B cell (primary cell): Measurements from ENCODE around the gene ERAP2. TPM values are rescaled to one million over a fixed set of nuclear protein-coding genes. Genes with fewer than 3 reads are reported as not detected.

ENCODE experiments used
- ATAC-seq: fragments of 200-7000 bp; cut with Tn5 transposase; one replicate; pipeline ENCODE4 v1.10.0; 2021; ENCODE audit warnings: low read depth, mild to moderate bottlenecking, moderate number of reproducible peaks, moderate library complexity
- CTCF ChIA-PET: fragments of 350-600 bp; sonication (Branson Sonifier 250); formaldehyde crosslinking; loops from one replicate; lab custom pipeline; 2021; ENCODE audit warnings: antibody characterized with exemption, inconsistent platforms; lab: Charles Lee
- POLR2A ChIA-PET: fragments of 350-600 bp; sonication (Branson Sonifier 250); formaldehyde crosslinking; loops from one replicate; lab custom pipeline; 2021; ENCODE audit warnings: antibody characterized with exemption; lab: Charles Lee
- DNase-seq: peaks from one replicate; pipeline ENCODE4 v3.0.0; 2013
- H2AFZ ChIP-seq: 2 replicates; pipeline ENCODE4 v1.6.1; 2012; ENCODE audit warnings: mild to moderate bottlenecking, low read depth, low read length; ENCODE audit not compliant: insufficient read depth, poor library complexity, severe bottlenecking
- H3K27ac ChIP-seq, 2 donors: 1 replicate in 1 of 2; 2 replicates in 1 of 2; pipeline ENCODE4 v1.5.1; 2012 to 2013; ENCODE audit warnings: low read length in 2 of 2, mild to moderate bottlenecking in 2 of 2, moderate library complexity in 1 of 2
- H3K27me3 ChIP-seq, 4 experiments: fragments of 200-600 bp in 1 of 4; sonication (generic) in 1 of 4; replicated peaks in 1 of 4; 1 replicate in 2 of 4; 2 replicates in 2 of 4; pipeline versions ENCODE4 v1.6.1 to v1.7.0; 2013 to 2016; ENCODE audit warnings: low read length in 3 of 4, mild to moderate bottlenecking in 2 of 4, mixed read lengths in 1 of 4, moderate library complexity in 1 of 4; ENCODE audit not compliant: insufficient read depth in 4 of 4, control insufficient read depth in 3 of 4; ENCODE audit errors: control extremely low read depth in 1 of 4
- H3K36me3 ChIP-seq, 2 experiments: replicated peaks in 1 of 2; 1 replicate in 1 of 2; 2 replicates in 1 of 2; pipeline versions ENCODE4 v1.6.1 to v1.7.1; 2013; ENCODE audit warnings: low read length in 1 of 2; ENCODE audit not compliant: insufficient read depth in 2 of 2, control insufficient read depth in 1 of 2; ENCODE audit errors: control extremely low read depth in 1 of 2, extremely low read depth in 1 of 2
- H3K4me1 ChIP-seq, 2 donors: fragments of 200-600 bp in 1 of 2; sonication (generic) in 1 of 2; 1 replicate in 1 of 2; 2 replicates in 1 of 2; pipeline versions ENCODE4 v1.5.1 to v1.6.1; 2013 to 2017; ENCODE audit warnings: low read length in 2 of 2; ENCODE audit not compliant: control insufficient read depth in 2 of 2, insufficient read depth in 2 of 2
- H3K4me2 ChIP-seq: replicated peaks from 2 replicates; pipeline ENCODE3; 2012; ENCODE audit warnings: mild to moderate bottlenecking, low read depth, low read length; ENCODE audit not compliant: poor library complexity, severe bottlenecking
- H3K4me3 ChIP-seq, 5 experiments: fragments of 200-600 bp in 1 of 5; sonication (generic) in 1 of 5; 1 replicate in 3 of 5; 2 replicates in 2 of 5; pipeline versions ENCODE4 v1.5.1 to v1.7.0; 2011 to 2016; ENCODE audit warnings: low read length in 4 of 5, mild to moderate bottlenecking in 4 of 5, low read depth in 2 of 5, control low read depth in 1 of 5, moderate library complexity in 1 of 5; ENCODE audit not compliant: insufficient read depth in 1 of 5; ENCODE audit errors: control extremely low read depth in 1 of 5, extremely low read depth in 1 of 5
- H3K79me2 ChIP-seq: fragments of 200-600 bp; sonication (generic); one replicate; pipeline ENCODE4 v1.6.0; 2016; ENCODE audit warnings: low read length; ENCODE audit not compliant: control insufficient read depth, insufficient read depth
- H3K9ac ChIP-seq: fragments of 200-600 bp; sonication (generic); 2 replicates; pipeline ENCODE4 v1.6.1; 2017; ENCODE audit warnings: mild to moderate bottlenecking, low read length, moderate library complexity
- H3K9me3 ChIP-seq, 3 donors: one replicate each; pipeline versions ENCODE4 v1.6.1 to v1.7.1; 2013; ENCODE audit warnings: low read length in 2 of 3; ENCODE audit not compliant: control insufficient read depth in 2 of 3, insufficient read depth in 1 of 3; ENCODE audit errors: control extremely low read depth in 1 of 3
- H4K20me1 ChIP-seq: 2 replicates; pipeline ENCODE4 v1.6.0; 2012; ENCODE audit warnings: mild to moderate bottlenecking, low read length; ENCODE audit not compliant: insufficient read depth, control insufficient read depth, poor library complexity, severe bottlenecking
- H3K27ac Mint-ChIP-seq: one replicate; pipeline ENCODE4 v1.8.0; 2021; ENCODE audit warnings: mixed read lengths
- H3K27me3 Mint-ChIP-seq: one replicate; pipeline ENCODE4 v1.8.0; 2021; ENCODE audit warnings: mixed read lengths
- H3K4me1 Mint-ChIP-seq: one replicate; pipeline ENCODE4 v1.8.0; 2021; ENCODE audit warnings: mixed read lengths
- H3K4me3 Mint-ChIP-seq: one replicate; pipeline ENCODE4 v1.8.0; 2021; ENCODE audit warnings: mixed read lengths
- H3K9me3 Mint-ChIP-seq: one replicate; pipeline ENCODE4 v1.8.0; 2022; ENCODE audit warnings: mixed read lengths; ENCODE audit not compliant: insufficient read depth
- CTCF ChIP-seq: fragments of 200-600 bp; IDR thresholded peaks from one replicate; pipeline ENCODE4 v1.8.0; 2022; ENCODE audit warnings: antibody characterized with exemption, mild to moderate bottlenecking
- EZH2 ChIP-seq: IDR thresholded peaks from 2 replicates; pipeline ENCODE4 v1.6.1; 2012; ENCODE audit warnings: borderline replicate concordance, low read depth, mild to moderate bottlenecking, moderate library complexity, low read length; ENCODE audit not compliant: insufficient read depth, poor library complexity, severe bottlenecking
- WGBS: methylation state at CpG from one replicate; pipeline ENCODE4 v1.1.5; 2013; ENCODE audit warnings: missing lambda C conversion rate; ENCODE audit not compliant: insufficient coverage; 5-methylcytosine and 5-hydroxymethylcytosine counted together
- intact Hi-C: fragments of 100-400 bp; cut with micrococcal nuclease; formaldehyde crosslinking; loops from one replicate; pipeline ENCODE4 v1.10.0; 2022
- polyA plus RNA-seq: library from polyadenylated mRNA; depleted of rRNA; stranded (reverse); fragments of >200 nt; gene quantifications from 2 replicates; pipeline ENCODE4 v1.2.3, GENCODE V29; 2012
- total RNA-seq, 2 donors: library from RNA; stranded (reverse); fragments of 120-200 nt in 1 of 2; gene quantifications; 1 replicate in 1 of 2; 2 replicates in 1 of 2; pipeline versions ENCODE4 v1.2.3 to v1.2.4, GENCODE V29; 2013 to 2022

Gene ERAP2
- total and polyA plus RNA-seq, 2 donors (not counting 1 experiment from before 2014, with no cell fraction given): 18.5 to 74.2 TPM

GRCh38 chr5:96943799-96944198 lies 67.5 kb downstream of the ERAP2 start:
- DNase-seq (no peak), ATAC-seq (no peak)
- Histone ChIP-seq H3K4me1 (peaks cover 32 to 37% of the 10 kb centered on the region in 2 donors), H3K9ac (no peak overlapping the region), H4K20me1 (peaks cover 71% of the 10 kb centered on the region), H3K27ac (peak overlapping the region in 1 of 2 donors; percentile 70), H3K4me3 (no peak overlapping the region), H3K36me3 (peaks cover 0 to 21% of the 10 kb centered on the region in 2 experiments), H3K79me2 (peaks cover 99% of the 10 kb centered on the region), H3K4me2 (peak overlapping the region; percentile 3), H3K9me3 (no peaks in the 10 kb centered on the region), H3K27me3 (no peaks in the 10 kb centered on the region), H2AFZ (no peak overlapping the region)
- no CpG with 5 or more reads among the region's 1 CpG for WGBS
- CTCF ChIA-PET: interaction anchor here (1.0 kb wide), 1 partner anchor 75 kb away, joined by 3 read pairs; no protein-coding TSS in a partner anchor
- no peak overlapping the region for H3K4me3 Mint-ChIP-seq
- H3K4me1 Mint-ChIP-seq: peaks cover 56% of the 10 kb centered on the region
- TF ChIP-seq EZH2: no peak
- TF ChIP-seq CTCF: no peak
- peak overlapping the region; percentile 65 for H3K27ac Mint-ChIP-seq
- POLR2A ChIA-PET: no interaction called here
- no peaks in the 10 kb centered on the region for H3K9me3 Mint-ChIP-seq
- no peaks in the 10 kb centered on the region for H3K27me3 Mint-ChIP-seq
- intact Hi-C loops: no loop called here

- peaks cover 99% of the 10 kb centered on the region for H3K79me2 ChIP-seq
- no peaks in the 10 kb centered on the region for H3K27me3 Mint-ChIP-seq
- H3K9me3 ChIP-seq: peaks cover 0 to 1% (median 0%) of the 10 kb centered on the region in 3 donors
- no peaks in the 10 kb centered on the region for H3K9me3 Mint-ChIP-seq
- 68% methylated on average over 4 of the region's 5 CpGs for WGBS
- H3K27ac ChIP-seq: no peak overlapping the region
- H3K27ac Mint-ChIP-seq: no peak overlapping the region
- ChIA-PET CTCF (interaction anchor here (0.9 to 1.0 kb wide), 2 partner anchors 12 to 76 kb away, joined by 3 to 6 read pairs; no protein-coding TSS in a partner anchor), POLR2A (interaction anchor here (0.6 kb wide), 1 partner anchor 17 kb away, joined by 5 read pairs; no protein-coding TSS in a partner anchor)
- TF ChIP-seq EZH2 (no peak), CTCF (no peak)
- ATAC-seq: no peak
- H3K36me3 ChIP-seq: peaks cover 5 to 17% of the 10 kb centered on the region in 2 experiments
- peaks cover 79% of the 10 kb centered on the region for H4K20me1 ChIP-seq
- H2AFZ ChIP-seq: no peak overlapping the region
- H3K4me3 Mint-ChIP-seq: no peak overlapping the region
- H3K4me3 ChIP-seq: no peak overlapping the region
- no peaks in the 10 kb centered on the region for H3K27me3 ChIP-seq
- H3K4me2 ChIP-seq: peak overlapping the region; percentile 19
- H3K4me1 Mint-ChIP-seq: peaks cover 67% of the 10 kb centered on the region
- H3K4me1 ChIP-seq: peaks cover 30 to 32% of the 10 kb centered on the region in 2 donors
- no peak overlapping the region for H3K9ac ChIP-seq
- intact Hi-C loops: no loop called here
- DNase-seq: no peak
Measured at GRCh38 chr5:96945144-96945897, 69.0 kb downstream of the ERAP2 start.
